ENCODE results near the gene PTTG2.
"Not testable (repeated sequence)": the region's sequence is repeated elsewhere in the genome, so short reads cannot be mapped to it uniquely, and the experiment has no call there.

The PTTG2 gene

GRCh38 chr4:37958932-37959331, 1.3 kb upstream of the PTTG2 start:
- no peak for DNase-seq

DNA sequence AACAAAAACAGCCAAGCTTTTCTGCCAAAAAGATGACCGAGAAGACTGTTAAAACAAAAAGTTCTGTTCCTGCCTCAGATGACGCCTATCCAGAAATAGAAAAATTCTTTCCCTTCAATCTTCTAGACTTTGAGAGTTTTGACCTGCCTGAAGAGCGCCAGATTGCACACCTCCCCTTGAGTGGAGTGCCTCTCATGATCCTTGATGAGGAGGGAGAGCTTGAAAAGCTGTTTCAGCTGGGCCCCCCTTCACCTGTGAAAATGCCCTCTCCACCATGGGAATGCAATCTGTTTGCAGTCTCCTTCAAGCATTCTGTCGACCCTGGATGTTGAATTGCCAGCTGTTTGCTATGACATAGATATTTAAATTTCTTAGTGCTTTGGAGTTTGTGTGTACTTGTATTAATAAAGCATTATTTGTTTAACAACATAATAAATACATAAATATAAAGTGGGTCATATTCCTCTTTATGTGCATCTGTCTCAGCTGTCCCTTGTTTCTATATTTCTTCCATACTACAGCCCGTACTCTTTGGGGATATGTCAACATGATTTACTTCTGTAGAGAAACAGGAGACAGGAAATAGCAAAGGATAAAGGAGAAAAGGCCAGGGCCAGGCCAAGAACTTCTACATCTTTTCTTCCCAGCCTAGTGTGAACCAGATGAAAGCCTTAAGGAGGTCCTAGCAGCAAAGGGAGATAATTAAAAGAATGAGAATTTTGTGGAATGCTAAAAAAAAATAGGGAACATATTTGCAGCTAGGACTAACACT, 667 bp downstream of the PTTG2 start:
- DNase-seq: no peak

GRCh38 chr4:37964734-37965457, 4.7 kb downstream of the PTTG2 start:
- DNase-seq: no peak

GRCh38 chr4:37966044-37966443, 5.8 kb downstream of the PTTG2 start:
- no peak for DNase-seq

DNA sequence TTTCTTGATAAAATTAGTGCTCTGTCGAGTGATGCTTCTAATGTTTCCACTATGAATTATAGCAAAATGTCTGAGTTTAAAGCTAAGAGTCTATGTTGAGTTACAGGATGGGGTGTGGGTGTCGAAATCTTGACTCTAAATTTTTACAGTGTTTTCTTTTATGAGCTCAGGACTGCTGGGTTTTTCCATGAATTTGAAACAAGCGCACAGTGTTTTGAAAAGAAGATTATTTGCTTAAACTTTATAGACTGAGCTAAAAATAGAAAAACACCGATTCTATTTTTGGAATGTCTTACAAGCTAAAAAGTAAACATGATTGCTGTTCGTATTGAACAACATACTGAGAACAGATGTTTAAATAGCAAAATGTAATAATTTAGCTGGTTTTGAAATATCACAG, 7.5 kb downstream of the PTTG2 start:
- DNase-seq: peak; percentile 33

- peak; percentile 15 for DNase-seq
These were observed 8.5 kb downstream of the PTTG2 start for GRCh38 chr4:37968747-37969146.

GRCh38 chr4:37970702-37971101, 10.5 kb downstream of the PTTG2 start:
- DNase-seq: peak; percentile 60

DNA sequence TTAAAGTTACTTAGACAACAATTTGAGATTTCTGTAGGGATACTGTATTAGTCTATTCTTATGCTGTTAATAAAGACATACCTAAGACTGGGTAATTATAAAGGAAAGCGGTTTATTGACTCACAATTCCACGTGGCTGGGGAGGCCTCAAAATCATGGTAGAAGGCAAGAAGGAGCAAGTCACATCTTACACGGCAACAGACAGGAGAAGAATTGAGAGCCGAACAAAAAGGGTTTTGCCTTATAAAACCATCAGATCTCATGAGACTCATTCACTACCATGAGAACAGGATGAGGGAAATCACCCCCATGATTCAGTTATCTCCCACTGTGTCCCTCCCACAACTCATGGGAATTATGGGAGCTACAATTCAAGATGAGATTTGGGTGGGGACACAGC, 11.0 kb downstream of the PTTG2 start:
- no peak for DNase-seq

- DNase-seq: no peak
These were observed 13.2 kb downstream of the PTTG2 start for GRCh38 chr4:37973441-37973840.

DNA sequence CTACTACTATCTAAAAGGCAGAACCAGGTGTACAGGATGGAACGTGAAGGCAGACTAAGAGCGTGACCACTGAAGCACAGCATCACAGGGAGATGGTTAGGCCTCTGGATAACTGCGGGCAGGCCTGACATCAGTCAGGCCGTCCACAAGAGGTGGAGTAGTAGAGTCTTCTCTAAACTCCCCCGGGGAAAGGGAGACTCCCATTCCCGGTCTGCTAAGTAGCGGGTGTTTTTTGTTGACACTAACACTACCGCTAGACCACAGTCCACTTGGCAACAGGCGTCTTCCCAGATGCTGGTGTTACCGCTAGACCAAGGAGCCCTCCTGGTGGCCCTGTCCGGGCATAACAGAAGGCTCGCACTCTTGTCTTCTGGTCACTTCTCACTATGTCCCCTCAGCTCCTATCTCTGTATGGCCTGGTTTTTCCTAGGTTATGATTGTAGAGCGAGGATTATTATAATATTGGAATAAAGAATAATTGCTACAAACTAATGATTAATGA, 15.2 kb downstream of the PTTG2 start:
- DNase-seq: not testable (repeated sequence)

DNA sequence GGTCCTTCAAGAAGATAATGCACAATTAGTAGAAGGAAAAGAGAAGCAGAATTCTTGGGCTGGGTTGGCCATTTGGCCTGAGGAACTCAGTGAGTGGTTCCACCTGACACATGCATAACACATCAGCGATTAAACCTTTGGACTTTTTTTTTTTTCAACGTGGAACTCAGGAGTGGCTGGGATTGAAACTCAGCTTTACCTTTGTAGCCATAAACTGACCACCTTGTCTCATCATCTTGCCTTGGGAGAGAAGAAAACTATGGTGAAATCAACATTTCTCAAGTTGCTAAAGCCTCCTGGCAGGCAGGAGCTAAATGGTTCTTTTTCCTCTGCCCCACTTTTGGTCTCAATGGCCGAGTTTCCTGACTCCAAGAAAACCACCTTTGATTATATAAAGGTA, 16.3 kb downstream of the PTTG2 start:
- DNase-seq: no peak

DNA sequence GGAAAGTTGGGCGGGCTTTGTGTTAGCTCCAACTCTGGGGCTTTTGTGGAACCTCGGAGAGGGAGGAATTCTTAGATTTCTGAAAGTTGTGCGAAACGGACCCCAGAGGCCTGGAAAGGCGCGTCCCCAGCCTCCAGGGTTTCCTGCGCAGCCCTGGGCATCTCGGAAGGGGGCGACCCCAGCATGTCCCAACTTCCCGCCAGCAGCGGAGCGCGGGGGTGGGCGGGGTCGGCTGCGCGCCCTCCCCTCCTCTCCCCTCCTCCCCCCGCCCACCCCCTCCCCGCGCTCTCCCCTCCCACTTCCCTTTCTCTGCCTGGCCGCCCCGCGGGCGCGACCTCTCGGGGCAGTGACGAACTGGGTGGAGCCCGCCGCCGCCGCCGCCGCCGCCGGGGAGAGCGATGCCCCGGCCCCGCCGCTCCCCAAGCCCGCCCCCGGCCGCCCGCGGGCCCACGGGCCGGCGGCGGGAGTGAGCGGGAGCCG, 16.8 kb downstream of the PTTG2 start:
- peak; percentile 83 for DNase-seq

- peak; percentile 72 for DNase-seq
These were observed 17.5 kb downstream of the PTTG2 start for GRCh38 chr4:37977471-37978247.

- DNase-seq: no peak
These were observed 18.2 kb downstream of the PTTG2 start for GRCh38 chr4:37978248-37978924.

DNA sequence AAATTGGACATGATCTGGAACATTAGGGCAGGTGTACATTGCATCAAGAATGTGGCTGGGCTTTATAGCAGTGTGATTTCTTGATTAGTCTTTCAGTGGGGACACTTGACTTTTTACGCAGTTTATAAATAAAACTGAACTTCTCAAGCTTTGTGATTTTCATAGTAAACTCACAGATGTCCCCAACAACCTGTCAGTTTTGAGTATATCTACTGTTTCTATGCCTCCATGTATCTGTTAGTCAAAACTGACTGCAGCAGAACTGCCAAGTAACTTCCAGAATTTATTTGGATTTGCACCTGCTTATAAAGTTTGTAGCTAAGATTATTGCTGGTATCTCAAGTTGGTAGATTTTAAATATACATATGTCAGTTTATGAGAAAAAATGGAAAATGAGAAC, 20.0 kb downstream of the PTTG2 start:
- DNase-seq: no peak

- no peak for DNase-seq
These were observed 21.2 kb downstream of the PTTG2 start for GRCh38 chr4:37981425-37981824.

GRCh38 chr4:37981844-37982720, 21.9 kb downstream of the PTTG2 start:
- DNase-seq: peak; percentile 74

GRCh38 chr4:37982736-37983135, 22.5 kb downstream of the PTTG2 start:
- no peak for DNase-seq

GRCh38 chr4:37983951-37984350, 23.8 kb downstream of the PTTG2 start:
- DNase-seq: peak; percentile 21

GRCh38 chr4:37985730-37986275, 25.6 kb downstream of the PTTG2 start:
- no peak for DNase-seq

DNA sequence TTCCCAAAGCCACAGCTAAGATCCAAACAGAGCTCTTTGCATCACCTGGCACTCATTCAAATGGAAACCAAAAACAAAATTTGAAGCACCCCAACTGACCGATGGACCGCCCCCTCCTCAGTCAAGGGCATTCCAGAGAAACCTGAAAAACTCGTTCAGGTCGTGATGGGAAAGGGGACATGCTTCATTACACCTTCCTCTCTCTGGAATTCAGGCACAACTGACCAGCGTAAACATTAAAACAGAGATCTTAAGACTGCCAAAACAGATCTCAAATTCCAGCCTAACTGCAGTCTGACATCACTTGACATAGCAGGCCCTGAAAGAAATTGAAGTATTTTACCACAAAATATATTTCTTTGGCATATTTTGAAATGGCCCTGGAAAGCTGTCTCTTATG, 28.5 kb downstream of the PTTG2 start:
- no peak for DNase-seq
